ENCODE results near the gene ADAM17. TPM values are rescaled to one million over a fixed set of nuclear protein-coding genes. Genes with fewer than 3 reads are reported as not detected.

Gene ADAM17
- total and polyA plus RNA-seq, 2 of the 8 experiments (the other 6 are each of a cell fraction or from before 2014, with no cell fraction given) = 6.5 to 23.5 TPM

GRCh38 chr2:9492927-9493326, 62.7 kb downstream of the ADAM17 start (continued):
- no peak for TF ChIP-seq CHD7 (IDR thresholded peaks at IDR 0.05; ENCODE audit: insufficient replicate concordance, low read length)
- TF ChIP-seq TAF1 (IDR thresholded peaks at IDR 0.05; ENCODE audit: low read depth, low read length) = no peak
- TF ChIP-seq CHD2 (IDR thresholded peaks at IDR 0.05; ENCODE audit: low read length) = no peak
- TF ChIP-seq GTF2F1 (IDR thresholded peaks at IDR 0.05; ENCODE audit: borderline replicate concordance, low read depth, low read length) = no peak
- TF ChIP-seq TAF7 (optimal IDR thresholded peaks at IDR 0.05; ENCODE audit: borderline replicate concordance, low read depth, low read length) = no peak
- TF ChIP-seq SAP30 (IDR thresholded peaks at IDR 0.05; ENCODE audit: insufficient read depth, insufficient replicate concordance, low read length) = no peak
- TF ChIP-seq BCL11A (IDR thresholded peaks at IDR 0.05; ENCODE audit: low read depth in 2 of 2, low read length in 2 of 2) = no peak

All from H1 (cell line).